ENCODE measurements around the gene UVRAG.

UVRAG gene

DNA sequence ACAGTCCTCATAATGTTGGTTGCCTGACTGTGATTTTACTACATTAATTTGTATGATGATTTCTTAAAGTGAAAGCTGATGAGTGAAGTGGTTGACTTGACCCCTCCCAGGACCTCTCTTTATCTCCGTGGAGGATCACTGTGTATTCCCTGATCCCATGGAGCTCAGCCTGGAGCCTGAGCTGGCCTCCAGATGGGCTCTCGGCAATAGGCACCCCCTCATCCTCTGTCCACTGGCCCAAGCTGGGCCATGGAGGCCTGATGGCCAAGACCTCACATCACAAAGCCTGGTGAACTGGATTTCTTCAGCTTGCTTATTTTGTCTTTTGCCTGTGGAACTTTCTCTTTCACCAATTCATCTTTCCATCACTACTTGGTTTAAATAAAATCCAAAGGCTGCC, 316.1 kb downstream of the UVRAG start:
- no peak for DNase-seq

- DNase-seq, result no peak
Measured at GRCh38 chr11:76131671-76132631, 316.9 kb downstream of the UVRAG start.

- no peak for DNase-seq
Measured at GRCh38 chr11:76134239-76134638, 319.2 kb downstream of the UVRAG start.

DNA sequence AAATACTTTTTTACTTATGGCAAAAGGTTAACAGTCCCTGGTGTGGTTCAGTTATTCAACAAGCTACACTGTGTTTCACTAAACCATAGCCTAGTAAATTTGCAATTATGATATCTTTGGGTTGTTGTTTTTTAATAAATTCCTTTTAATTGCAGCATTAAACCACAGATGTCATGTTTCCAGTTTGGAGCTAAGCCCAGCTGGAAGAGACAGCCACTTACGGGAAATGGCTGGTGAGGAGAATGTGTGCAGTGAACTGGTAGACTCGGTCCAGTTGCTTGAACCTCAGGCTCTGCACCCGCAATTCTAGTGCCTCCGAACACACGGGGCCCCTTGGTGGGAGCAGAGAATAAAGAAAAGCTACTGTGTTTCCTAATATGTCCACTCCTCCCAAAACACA, 320.5 kb downstream of the UVRAG start:
- DNase-seq, result no peak

DNA sequence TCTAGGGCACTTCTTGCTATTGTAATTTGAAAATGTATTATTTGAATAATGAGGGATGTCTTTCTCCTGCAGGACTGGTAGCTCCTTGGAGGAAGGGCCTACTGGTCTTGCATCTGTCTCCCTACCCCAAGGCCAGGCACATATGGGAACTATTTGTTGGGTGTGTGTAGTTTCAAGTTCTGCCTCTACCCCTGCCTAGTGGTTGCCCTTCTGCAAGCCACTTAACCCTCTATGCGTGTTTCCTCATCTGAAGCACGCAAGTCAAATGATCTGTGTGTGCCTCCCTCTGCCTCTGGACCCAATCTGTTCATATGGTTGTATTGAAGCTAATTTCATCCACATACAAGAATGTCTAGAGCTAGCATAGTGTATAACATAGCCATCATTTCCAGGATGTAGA, 324.3 kb downstream of the UVRAG start:
- DNase-seq, result no peak

GRCh38 chr11:76140912-76141574, 326.0 kb downstream of the UVRAG start:
- no peak for DNase-seq

- DNase-seq, result no peak
Measured at GRCh38 chr11:76141901-76142588, 327.0 kb downstream of the UVRAG start.

GRCh38 chr11:76143274-76143673, 328.3 kb downstream of the UVRAG start:
- no peak for DNase-seq

- no peak for DNase-seq
Measured at GRCh38 chr11:76147106-76147740, 332.2 kb downstream of the UVRAG start.

- DNase-seq, result no peak
Measured at GRCh38 chr11:76148231-76148630, 333.2 kb downstream of the UVRAG start.

DNA sequence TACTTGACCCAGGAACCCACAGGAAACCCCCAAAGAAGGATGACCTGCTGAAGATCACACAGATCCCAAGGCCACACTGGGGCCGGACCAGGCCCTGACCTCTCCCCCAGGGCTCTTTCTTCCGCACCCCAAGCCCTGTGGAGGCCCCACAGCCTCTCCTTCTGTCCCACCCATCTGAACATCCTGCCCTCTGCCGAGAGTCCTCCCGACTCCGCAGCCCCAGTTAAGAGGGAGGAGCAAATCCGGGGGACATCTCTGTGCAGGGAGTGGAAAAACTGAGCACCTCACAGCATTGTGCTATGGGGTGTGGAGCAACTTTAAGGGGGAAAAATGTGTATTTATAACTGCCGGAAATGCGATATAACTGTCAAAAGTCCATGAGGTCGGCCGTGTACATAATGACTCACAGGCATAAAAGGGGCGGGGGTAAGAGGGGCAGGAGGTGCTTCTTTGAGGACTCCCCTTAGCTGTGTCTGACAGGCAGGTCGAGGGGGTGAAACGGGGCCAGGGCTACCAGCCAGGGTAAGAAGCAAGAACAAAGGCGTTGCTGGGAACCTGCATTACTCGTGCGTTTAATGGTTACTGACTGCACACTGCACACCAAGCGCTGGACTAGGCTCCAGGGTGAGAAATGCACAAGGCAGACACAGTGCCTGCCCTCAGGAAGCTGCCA, 334.1 kb downstream of the UVRAG start:
- no peak for DNase-seq

GRCh38 chr11:76149713-76150112, 334.7 kb downstream of the UVRAG start:
- DNase-seq, result no peak

DNA sequence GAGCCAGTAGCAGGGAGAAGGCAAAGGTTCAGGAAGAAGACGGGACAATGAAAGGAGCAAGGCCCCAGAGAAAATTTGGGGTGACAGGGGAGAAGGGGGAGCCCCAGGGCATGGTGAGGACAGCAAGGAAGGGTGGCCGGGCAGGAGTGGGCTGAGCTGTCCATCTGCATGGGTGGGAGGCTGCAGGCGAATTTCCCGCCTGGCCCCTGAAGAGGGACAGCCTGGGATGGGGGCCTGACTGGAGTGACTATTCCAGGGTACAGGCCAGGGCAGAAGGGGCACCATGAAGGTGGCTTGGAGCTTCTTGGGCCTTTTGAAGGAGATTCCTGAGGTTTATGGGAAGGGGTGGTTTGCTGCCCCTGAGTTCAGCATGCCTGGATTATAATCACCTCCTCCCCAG, 335.1 kb downstream of the UVRAG start:
- no peak for DNase-seq

DNA sequence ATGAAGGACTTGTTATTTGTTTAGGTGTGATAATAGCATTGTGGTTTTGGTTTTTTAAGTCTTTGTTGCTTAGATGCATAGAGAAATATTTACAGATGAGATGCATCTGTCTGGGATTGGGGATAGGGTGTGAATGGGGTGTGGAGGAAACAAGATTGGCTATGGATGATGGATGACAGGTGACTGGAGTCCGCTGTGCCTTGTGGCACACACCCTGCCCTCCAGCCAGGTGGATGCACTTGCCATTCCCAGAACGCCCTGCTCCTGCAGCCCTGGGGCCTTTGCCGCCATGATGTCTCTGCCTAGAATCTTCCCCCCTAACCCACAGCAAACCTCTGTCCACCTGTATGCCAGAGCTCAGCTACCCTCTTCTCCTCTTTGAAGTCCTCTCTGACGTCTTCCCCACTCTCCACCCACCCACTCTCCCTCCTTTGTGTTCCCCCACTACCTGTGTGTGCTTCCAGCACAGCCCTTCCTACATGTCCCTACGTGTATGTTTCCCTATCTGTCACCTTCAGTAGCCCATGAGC, 336.6 kb downstream of the UVRAG start:
- DNase-seq, result no peak

- peak; percentile 64 for DNase-seq
Measured at GRCh38 chr11:76152086-76152681, 337.2 kb downstream of the UVRAG start.

GRCh38 chr11:76152741-76153570, 337.9 kb downstream of the UVRAG start:
- DNase-seq, result no peak

DNA sequence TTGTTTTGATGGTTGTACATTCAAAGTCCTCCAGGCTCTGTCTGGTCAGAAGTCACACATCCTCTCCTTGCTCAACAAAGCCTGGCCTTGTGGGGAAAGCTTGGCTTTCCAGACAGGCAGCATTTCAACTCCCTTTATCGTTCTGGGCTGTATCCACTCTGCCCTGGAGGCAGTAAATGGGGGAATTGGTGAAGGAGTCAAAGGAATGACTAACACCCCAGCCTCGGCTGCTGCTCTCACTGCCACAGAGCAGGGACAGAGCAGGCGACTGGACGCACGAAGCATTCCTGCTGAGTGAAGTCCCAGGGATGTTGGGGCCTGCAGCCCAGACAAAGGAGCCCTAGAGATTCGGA, 338.5 kb downstream of the UVRAG start:
- DNase-seq, result no peak

DNA sequence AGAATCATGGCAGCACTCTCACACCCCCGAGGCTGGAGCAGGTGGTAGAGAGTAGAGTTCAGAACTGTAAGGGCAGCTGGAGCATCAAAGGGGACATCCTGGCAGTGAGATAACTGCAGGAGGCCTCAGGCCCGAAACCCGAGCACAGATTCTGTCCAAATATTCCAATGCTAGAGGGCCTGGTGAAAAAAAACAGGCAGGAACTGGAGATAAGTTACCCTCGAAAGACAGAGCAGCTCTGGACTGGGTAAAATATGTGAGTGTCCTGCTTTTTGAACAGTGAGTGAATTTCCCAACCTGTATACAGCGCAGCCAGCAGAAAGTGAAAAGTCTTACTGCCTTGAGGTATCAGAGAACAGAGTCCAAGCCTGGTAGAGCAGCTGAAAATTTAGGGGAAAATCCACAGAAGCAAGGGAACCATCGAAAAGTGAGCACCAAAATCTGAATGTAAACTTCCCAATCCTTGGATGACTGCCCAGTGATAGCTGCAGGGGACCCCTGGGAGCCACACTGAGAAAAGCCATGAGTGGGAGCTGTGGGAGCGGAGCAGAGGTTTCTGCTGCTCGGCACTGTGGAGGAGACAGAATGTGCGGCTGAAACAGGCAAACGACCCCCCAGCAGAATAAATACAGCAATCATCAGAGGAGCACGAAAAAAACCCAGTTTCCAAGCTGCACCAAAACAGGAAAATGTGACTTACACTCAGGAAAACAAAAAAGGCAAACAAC, 340.7 kb downstream of the UVRAG start:
- DNase-seq, result no peak

DNA sequence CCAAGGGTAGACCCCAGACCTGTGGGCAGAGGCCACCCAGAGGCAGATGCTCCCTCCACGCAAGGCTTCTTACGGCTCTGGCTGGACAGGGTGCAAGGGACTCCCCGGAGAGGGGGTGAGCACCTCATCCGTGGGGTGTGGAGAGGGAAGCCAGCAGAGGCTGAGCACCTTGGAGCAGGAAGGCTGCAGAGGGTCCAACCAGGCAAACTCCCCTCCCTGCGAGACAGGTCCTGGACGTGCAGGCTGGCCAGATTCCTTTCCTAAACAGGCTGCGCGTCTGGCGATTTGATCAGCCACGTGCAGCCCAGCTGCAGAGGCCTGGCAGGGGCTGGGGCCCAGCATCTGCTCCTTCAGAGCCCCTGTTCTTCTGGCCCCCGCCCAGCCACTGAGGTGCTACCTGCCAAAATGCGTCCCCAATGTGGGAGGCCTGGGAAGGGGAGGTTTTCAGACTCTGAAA, 342.0 kb downstream of the UVRAG start:
- DNase-seq, result no peak

- DNase-seq, result no peak
Measured at GRCh38 chr11:76157891-76158290, 342.9 kb downstream of the UVRAG start.

Measured in kidney glomerular epithelial cell (primary cell).